Left lung (tissue), 10 donors: ENCODE measurements around the gene CCDC174. TPM values are rescaled to one million over a fixed set of nuclear protein-coding genes. Genes with fewer than 3 reads are reported as not detected.
"Not testable (repeated sequence)": the region's sequence is repeated elsewhere in the genome, so short reads cannot be mapped to it uniquely, and the experiment has no call there.

Experiments
- ATAC-seq: fragments of 200-7000 bp; cut with Tn5 transposase; one replicate; pipeline ENCODE4 v1.9.1; 2020; ENCODE audit warnings: moderate library complexity
- DNase-seq, 4 donors: peaks; one replicate each; pipeline ENCODE4 v3.0.0-alpha.2; 2013 to 2020
- H3K27ac ChIP-seq, 2 donors: fragments of 200-600 bp; sonication (generic) in 1 of 2; one replicate each; pipeline versions ENCODE4 v1.5.0 to v1.8.0; 2020 to 2021
- H3K27me3 ChIP-seq, 2 donors: fragments of 200-600 bp; sonication (generic) in 1 of 2; one replicate each; pipeline versions ENCODE4 v1.5.0 to v1.8.0; 2020 to 2021
- H3K36me3 ChIP-seq, 2 donors: fragments of 200-600 bp; sonication (generic) in 1 of 2; one replicate each; pipeline versions ENCODE4 v1.5.0 to v1.8.0; 2020 to 2021
- H3K4me1 ChIP-seq, 2 donors: fragments of 200-600 bp; one replicate each; pipeline ENCODE4 v1.8.0; 2021
- H3K4me3 ChIP-seq, 2 donors: fragments of 200-600 bp; sonication (generic) in 1 of 2; one replicate each; pipeline versions ENCODE4 v1.5.0 to v1.8.0; 2020 to 2021; ENCODE audit warnings: mild to moderate bottlenecking in 1 of 2
- H3K9me3 ChIP-seq, 2 donors: fragments of 200-600 bp; sonication (generic) in 1 of 2; one replicate each; pipeline versions ENCODE4 v1.5.0 to v1.8.0; 2020 to 2021
- CTCF ChIP-seq, 2 donors: fragments of 200-600 bp; sonication (generic) in 1 of 2; IDR thresholded peaks; one replicate each; pipeline versions ENCODE4 v1.5.0 to v1.8.0; 2021; ENCODE audit warnings: antibody characterized with exemption in 2 of 2
- intact Hi-C, 2 donors: fragments of 100-400 bp; cut with DNase I; formaldehyde crosslinking; loops; one replicate each; pipeline versions ENCODE4 v1.11.2 to v1.14.2; 2022
- polyA plus RNA-seq, 6 donors: library from polyadenylated mRNA; unstranded; fragments of 120-200 nt; gene quantifications; one replicate each; pipeline ENCODE4 v1.2.1, GENCODE V29; 2013; ENCODE audit not compliant: insufficient read length in 6 of 6
- total RNA-seq, 2 donors: library from RNA; stranded (reverse); fragmentation: NEBNext Ultra II Directional; extraction: Animal tissue kit (Norgen Biotek cat#: 25700); gene quantifications; one replicate each; pipeline ENCODE4 v1.2.1, GENCODE V29; 2021
- donor health status: DM: no; HTN: yes; CAD: no.
- donor health status: DM: no; HTN: no; CAD: no.

CCDC174 gene
- total and polyA plus RNA-seq, 8 donors: 13.3 to 42.2 (median 34.2) TPM

DNA sequence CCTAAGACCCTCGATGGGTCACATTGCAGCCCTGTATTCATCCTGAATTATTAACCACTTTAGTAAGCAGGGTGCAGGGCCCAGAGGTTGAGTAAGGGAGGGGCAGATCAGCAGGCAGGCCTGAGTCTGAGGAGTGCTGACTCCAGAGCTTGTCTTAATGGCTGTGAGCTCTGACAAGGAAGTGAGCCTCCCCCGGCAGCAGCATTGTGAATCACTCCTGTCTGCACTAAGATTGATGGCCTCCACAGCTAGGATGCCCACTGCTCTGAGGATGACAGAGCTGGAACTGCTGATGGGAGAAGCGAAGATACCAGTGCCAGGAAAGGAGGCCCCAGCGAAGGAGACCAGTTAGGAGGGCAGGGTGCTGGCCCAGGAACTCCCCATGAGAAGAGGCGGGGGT lies 46.5 kb upstream of the CCDC174 start:
- Histone ChIP-seq H3K27ac (no peak overlapping the region), H3K36me3 (no peaks in the 10 kb centered on the region), H3K4me3 (no peak overlapping the region), H3K27me3 (peaks cover 24 to 78% of the 10 kb centered on the region in 2 donors), H3K4me1 (peaks cover 7% of the 10 kb centered on the region in 2 donors), H3K9me3 (no peaks in the 10 kb centered on the region)
- DNase-seq (no peak), ATAC-seq (peak; percentile 27)
- intact Hi-C loops: no loop called here
- TF ChIP-seq CTCF (IDR thresholded peaks at IDR 0.05): no peak

DNA sequence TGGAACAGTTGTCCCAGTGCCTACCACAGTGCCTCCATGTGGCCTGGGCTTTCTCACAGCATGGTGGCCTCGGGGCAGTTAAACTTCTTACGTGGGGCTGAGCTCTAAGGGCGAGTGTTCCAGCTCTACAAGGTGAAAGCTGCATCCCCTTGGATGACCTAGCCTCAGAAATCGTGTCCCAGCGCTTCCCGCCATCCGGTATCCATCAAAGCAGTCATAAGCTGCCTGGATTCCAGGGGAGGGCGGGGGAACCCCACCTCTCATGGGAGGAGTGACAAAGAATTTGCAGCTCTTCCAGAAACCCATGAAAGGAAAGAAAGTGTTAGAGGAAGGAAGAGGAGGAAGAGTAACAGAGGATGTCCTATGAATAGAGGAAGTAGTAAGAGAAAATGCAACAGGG lies 45.8 kb upstream of the CCDC174 start:
- peaks cover 24 to 77% of the 10 kb centered on the region in 2 donors for H3K27me3 ChIP-seq

DNA sequence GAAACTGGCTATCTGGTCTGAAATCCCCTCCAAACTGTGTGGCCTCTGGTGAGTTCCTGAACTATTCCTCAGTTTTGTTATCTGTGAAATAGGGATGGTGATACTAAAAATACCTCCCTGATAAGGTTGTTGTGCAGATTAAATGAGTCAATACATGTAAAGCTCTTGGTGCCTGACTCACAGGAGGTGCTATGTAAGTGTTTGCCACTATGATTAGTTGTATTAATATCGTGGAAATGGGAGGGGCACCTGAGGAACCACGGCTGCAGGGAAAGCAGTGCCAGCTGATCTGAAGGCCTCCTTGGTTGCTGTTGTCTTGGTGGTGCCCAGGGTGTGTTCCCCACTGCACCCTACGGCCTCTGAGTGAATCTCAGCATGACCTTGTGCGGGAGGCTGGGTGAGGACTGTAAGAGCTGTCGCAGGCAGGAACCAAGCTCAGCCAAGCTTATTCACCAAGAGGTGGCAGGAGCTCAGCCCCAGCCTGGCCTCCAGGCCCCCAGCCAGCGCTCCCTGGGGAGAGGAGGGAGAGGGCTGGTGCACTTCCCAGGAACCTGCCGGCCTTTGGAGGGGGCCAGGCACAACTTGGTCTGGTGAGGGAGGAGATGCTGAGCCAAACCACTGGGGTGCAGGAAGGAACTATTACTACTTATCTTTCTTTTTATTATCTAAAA lies 44.8 kb upstream of the CCDC174 start:
- Histone ChIP-seq H3K27ac (no peak overlapping the region), H3K4me3 (no peak overlapping the region), H3K27me3 (peaks cover 16 to 77% of the 10 kb centered on the region in 2 donors), H3K36me3 (no peaks in the 10 kb centered on the region), H3K4me1 (peaks cover 7% of the 10 kb centered on the region in 2 donors), H3K9me3 (no peaks in the 10 kb centered on the region)
- DNase-seq (no peak), ATAC-seq (no peak)
- intact Hi-C loops: no loop called here
- no peak for TF ChIP-seq CTCF (IDR thresholded peaks at IDR 0.05)

More for the DNA sequence above, 45.8 kb upstream of the CCDC174 start:
- Histone ChIP-seq H3K4me1 (peaks cover 7% of the 10 kb centered on the region in 2 donors), H3K4me3 (no peak overlapping the region), H3K36me3 (no peaks in the 10 kb centered on the region), H3K9me3 (no peaks in the 10 kb centered on the region), H3K27ac (no peak overlapping the region)
- ATAC-seq (no peak), DNase-seq (no peak)
- intact Hi-C loops: no loop called here
- no peak for TF ChIP-seq CTCF (IDR thresholded peaks at IDR 0.05)

GRCh38 chr3:14608298-14608697 lies 43.3 kb upstream of the CCDC174 start:
- H3K4me3 ChIP-seq: no peak overlapping the region
- H3K36me3 ChIP-seq: no peaks in the 10 kb centered on the region
- H3K4me1 ChIP-seq: no peaks in the 10 kb centered on the region
- no peak for TF ChIP-seq CTCF (IDR thresholded peaks at IDR 0.05)
- ATAC-seq (no peak), DNase-seq (no peak)
- H3K27ac ChIP-seq: no peak overlapping the region
- peaks cover 4 to 64% of the 10 kb centered on the region in 2 donors for H3K27me3 ChIP-seq
- H3K9me3 ChIP-seq: no peaks in the 10 kb centered on the region
- intact Hi-C loops: no loop called here

DNA sequence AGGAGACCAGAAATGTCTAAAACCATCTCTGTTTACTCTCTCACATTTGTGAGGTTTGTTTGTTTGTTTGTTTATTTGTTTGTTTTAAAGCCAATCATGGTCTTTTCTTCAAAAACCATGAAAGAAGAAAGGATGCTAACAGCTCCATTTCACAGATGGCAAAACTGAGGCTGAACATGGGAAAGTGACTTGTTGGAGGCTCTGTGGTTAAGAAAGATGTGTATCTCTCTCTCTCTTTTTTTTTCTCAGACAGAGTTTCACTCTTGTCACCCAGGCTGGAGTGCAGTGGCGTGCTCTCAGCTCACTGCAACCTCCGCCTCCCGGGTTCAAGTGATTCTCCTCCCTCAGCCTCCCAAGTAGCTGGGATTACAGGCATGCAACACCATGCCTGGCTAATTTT lies 42.5 kb upstream of the CCDC174 start:
- H3K27ac ChIP-seq, ATAC-seq, intact Hi-C loops, DNase-seq, H3K36me3 ChIP-seq, H3K9me3 ChIP-seq, H3K4me3 ChIP-seq, H3K4me1 ChIP-seq: not testable (repeated sequence)
- H3K27me3 ChIP-seq: peaks cover 0 to 58% of the 10 kb centered on the region in 2 donors

DNA sequence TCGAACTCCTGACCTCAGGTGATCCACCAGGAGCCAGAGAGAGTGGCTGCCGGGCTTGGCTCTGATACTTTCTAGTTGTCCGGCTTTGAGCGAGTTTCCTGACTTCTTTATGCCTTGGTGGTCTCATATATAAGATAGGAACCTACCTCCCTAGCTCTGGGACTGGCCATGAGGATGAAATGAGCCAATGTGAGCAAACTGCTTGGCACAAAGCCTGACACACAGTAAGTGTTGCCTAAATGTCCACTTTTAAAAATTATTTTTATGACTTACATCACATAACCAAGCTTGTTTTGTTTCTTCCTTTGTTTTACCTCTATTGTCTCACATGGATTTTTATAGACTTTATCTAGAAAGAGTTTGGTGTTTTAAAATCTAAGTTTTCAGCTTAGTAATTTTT lies 42.1 kb upstream of the CCDC174 start:
- Histone ChIP-seq H3K36me3 (no peaks in the 10 kb centered on the region), H3K9me3 (no peaks in the 10 kb centered on the region), H3K27ac (no peak overlapping the region), H3K4me1 (no peaks in the 10 kb centered on the region), H3K4me3 (no peak overlapping the region), H3K27me3 (peaks cover 0 to 58% of the 10 kb centered on the region in 2 donors)
- intact Hi-C loops: no loop called here
- no peak for TF ChIP-seq CTCF (IDR thresholded peaks at IDR 0.05)
- ATAC-seq (no peak), DNase-seq (peak in 1 of 4 donors; percentile 32)
